T-helper 2 cell (primary cell): ENCODE measurements around the gene LLCFC1.

Experiments used
- DNase-seq, 5 experiments: peaks; one replicate each; pipeline versions ENCODE4 v3.0.0 to v3.0.0-alpha.2; 2012 to 2022
- total RNA-seq, 2 donors: gene quantifications; one replicate each; lab custom pipeline; 2026; lab: John Stamatoyannopoulos, UW

The LLCFC1 gene
- 0 reads per million in 2 donors for total RNA-seq

DNA sequence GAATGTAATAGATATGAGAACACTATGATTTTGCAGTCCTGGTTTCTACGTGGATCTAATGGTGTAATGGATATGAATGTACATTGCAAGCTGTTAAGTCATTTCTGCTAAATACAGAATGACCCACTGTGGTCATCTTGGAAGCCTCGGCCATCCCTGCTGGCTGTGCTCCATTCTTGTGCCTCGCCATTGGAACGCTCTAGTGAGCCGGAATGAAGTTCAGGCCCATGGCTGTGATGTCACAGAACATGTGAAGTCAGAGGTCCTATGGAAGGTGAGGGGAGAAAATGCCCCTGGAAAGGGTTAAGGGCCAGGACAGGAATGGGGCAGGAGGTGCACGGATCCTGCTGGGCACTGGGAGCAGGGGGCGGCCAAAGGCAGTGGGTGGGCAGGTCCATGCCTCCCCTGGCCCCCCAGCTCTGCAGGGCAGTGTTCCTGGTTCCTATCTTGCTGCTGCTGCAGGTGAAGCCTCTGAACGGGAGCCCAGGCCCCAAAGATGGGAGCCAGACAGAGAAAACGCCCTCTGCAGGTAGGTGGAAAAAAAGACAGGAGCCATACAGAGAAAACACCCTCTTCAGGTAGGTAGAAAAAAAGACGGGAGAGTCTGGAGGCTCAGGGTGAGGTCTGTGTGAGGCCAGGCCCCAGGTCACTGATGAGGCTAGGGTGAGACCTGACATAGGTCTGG lies at the start of gene LLCFC1:
TSS of gene LLCFC1 (plus strand) at position 259 of the 685 bp plus-strand sequence. CDS start at position 397, 138 bp downstream.
- peak in 1 of 5 experiments; percentile 20 for DNase-seq

DNA sequence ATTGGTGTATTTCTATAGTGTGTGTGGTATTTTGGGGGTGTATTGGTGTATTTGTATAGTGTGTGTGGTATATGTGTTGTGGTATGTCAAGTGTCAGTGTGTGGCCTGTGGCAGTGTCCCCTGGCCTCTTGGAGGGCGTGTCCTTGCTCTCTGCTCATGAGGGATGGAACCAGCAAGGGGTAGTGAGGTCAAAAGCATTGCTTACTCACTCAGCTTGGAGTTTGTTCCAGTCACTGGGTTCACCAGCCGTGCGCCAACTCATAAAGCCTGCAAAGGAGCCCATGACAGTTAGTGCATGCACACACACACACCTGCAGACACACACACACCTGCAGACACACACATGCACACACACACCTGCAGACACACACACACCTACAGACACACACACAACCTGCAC lies 49.5 kb upstream of the LLCFC1 start:
- DNase-seq: no peak

DNA sequence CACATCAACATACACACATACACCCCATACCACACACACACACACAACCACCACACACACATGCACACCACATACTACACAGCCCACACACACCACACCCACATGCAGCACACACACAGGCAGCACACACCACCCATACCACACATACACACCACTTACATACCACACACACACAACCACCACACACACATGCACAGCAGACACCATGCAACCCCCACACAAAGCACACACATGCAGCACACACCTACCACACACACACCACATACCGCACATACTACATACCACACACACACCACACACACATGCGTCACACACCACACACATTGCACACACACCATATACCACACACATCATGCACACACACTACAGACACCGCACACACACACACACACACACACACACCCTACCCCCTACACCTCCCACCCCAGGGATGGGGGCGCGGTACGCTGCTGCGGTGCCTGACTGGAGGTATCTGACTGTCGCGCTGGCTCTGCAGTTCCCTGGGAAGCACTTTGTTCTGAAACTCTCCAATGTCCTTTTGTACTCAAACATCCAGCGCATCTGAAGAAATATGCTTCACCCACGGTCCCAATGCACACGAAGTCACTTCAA lies 48.3 kb upstream of the LLCFC1 start:
- DNase-seq: no peak

DNA sequence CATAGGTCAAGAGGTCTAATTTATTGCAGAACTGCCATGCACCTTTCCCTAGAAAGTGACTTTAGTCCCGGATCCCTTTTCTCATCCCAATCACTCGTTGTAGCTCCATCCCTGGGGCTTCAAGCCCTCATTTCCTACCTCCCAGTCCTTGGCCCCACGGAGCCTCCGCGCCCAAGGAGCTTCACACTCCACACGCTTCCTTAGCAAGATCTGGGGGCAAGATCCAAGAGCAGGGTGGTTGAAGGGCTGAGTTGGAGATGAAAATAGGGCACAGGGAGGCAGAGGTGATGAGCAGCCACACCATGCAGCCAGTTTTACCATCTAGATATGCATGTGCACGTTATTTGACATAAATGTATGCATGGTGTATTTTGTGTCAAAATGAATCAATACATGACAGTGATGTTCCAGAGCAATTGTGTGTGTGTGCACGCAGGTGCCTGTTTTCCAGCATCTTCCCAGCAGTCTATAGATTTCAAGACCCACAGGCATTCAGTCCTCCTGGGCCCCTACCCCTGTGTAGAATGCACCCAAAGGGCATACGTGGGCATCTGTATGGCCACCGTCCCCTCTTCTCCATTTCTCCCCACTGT lies 47.7 kb upstream of the LLCFC1 start:
- DNase-seq: no peak

DNA sequence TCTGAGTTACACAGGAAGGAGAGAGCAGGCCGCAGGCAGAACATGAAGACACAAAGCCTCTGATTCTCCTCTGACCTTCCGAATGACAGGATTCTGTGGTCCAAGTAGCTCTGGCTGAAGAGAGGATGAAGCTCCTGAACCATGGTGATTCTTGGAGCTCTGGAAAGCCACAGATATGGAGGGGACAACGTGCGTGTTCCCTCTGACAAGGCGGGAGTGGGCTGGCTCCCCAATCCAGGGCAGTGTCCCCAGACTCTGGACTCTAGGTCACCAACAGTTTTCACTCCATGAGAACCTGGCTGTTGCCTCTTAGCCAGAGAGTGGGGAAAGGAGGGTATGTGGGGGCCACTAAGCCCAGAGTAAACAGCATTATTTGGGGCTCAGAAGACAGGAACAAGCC lies 46.3 kb upstream of the LLCFC1 start:
- DNase-seq: no peak

DNA sequence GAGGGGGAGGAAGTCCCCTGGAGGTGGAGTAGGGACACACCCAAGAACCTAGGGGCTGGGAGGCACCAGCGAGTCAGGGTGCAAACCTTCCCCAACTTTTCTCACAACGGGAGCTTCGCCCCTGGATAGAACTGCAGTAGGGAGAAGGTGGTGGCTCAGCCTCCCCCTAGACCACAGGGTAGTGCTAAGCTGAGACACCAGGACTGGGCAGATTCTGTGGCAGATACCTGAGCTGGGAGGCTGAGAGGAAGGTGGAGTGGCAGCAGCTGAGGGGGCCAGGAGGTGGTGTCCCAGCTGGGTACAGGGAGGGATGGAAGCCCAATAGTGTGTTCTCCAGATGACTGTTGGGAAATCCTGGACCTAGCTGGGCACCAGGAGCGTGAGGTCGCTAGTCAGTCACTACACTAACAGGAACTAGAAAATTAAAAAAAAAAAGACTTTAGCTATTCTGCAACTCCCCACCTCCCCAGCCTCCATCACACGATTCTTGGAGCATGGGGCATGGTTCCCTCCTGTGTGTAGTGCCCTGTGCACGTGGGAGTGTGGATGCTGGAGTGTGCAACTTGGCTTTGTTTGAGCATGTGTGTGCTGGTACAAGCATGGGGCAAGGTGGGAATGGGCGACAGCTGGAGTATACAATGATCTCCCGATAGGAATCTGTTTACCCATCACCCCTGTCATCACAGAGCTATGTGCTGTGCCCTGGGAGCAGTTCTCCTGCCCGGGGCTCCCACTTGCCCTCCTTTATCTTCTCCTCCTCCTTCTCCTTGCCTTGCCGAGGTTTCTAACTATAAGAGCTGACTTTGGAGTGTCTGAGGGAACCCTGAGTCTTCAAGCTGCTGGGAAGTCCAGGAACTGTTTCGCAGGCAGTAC lies 44.9 kb upstream of the LLCFC1 start:
- no peak for DNase-seq

DNA sequence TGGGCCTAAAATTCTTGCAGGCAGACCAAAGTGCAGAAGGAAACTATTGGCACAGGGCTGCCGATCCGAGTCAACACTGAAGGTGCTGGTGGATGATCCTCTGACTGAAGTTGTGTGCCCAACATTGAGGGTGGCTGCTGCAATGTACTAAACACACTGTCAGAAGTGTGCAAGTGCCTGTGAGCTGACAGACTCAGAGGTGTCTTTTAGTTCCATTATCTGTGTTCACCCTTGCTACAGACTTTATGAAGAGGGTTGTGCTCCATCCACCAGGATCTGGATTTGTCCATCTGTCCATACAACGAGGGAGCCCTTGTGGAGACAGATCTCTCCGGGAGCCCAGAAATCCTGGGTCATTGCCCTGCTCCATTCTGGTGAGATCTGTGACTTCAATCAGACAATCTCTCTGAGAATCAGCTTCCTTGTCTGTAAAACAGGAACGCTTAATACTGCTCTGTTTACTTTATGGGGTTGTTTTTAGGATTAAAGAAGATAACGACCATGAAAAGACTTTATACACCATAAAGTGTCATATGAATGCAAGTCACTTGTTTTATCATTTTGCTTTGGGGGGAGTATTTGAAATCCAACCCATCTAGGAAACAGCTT lies 44.2 kb upstream of the LLCFC1 start:
- no peak for DNase-seq

DNA sequence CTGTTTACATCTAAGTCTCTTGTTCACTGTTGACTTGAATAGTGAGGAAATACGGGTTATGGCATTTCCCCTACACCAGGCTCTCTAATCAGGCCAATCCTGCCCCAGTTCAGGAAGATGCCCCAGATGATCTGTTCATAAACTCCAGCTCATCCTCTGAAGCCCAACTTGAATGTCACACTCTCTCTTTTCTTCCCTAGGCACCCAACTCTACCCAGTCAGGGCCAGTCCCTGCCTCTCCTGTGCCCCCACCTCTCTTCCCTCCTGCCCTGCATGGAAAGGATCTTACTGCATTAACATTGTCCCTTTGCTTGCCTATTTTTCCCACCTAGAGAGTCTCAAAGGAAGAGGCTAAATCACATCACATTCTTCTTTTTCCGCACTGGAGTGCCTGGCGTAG lies 43.1 kb upstream of the LLCFC1 start:
- no peak for DNase-seq

DNA sequence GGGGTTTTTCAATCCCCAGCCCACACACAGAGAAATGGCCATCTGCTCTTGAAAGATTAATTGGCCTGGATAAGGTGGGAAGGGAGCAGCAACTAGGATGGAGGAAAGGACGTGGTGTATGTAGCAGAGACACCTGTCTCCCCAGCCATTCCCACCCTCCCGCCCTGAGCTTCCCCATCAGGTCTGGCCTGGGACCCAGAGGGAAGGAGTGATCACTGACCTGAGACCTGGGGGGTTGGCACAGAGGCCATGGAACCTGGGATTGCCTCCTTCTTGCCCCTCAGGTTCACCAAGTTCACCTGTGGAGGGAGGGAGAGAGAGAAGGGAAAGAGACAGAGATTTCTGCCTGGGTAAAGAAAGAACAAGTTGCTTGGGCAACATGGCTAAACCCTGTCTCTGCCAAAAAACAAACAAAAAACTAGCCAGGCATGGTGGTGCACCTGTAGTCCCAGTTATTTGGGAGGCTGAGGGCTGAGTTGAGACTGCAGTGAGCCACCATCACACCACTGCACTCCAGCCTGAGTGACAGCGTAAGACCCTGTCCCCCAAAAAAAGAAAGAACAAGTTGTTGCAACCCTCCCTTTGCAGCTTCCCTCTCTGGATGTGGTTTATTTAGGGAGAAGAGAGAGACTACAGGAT lies 42.4 kb upstream of the LLCFC1 start:
- DNase-seq: no peak

DNA sequence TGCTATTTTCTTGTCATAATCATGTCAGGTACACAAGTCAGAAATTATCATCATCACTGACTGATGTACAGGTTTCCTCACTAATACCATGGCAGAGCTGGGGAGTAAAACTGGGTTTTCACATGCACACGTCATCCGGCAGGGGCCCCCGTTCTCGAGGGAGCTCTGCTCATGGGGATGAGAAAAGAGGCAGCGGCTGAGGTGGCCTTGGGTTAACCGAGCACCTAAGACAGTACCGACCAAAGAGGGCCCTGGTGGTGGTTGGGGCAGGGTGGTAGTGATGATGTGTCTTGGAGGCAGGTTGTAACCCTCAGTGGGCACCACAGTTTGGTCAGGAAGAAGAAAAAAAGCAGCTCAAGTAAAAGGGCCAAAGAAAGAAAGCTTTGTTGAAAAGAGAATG lies 41.6 kb upstream of the LLCFC1 start:
- no peak for DNase-seq

DNA sequence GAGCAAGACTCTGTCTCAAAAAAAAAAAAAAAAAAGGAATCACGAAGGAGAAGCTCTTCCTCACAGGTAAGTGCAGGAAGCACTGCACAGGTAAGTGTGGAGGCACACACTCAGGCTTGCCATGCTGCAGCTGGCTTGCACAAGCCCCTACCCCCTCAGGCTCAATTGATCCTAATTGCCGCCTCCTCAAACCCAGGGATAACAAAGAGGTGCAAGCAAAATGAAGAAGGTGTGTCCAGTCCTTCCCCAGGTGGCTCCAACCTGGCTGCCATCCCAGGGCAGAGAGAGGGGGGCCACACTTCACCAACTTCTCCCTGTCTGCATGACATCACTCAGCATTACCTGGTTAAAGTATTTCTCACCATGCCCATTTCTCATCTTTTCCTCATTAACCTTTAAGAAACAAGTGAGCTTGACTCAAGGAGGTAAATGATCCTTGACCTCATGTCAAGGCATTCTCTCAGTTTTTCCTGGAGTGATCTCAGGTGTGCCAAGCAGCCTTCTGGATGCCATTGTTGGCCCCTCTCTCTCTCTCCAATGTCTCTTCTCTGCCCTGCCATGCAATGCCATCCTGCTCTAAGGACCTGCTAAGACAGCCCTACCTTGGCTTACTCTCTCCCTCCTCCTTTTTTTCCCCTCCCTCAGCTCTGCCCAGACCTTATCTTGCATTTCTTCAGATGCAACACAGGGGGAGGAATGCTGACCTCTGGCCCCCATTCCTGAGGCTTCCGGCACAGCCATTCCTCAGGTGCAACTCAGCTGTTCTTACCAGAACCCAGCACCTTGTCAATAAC lies 40.7 kb upstream of the LLCFC1 start:
- no peak for DNase-seq

DNA sequence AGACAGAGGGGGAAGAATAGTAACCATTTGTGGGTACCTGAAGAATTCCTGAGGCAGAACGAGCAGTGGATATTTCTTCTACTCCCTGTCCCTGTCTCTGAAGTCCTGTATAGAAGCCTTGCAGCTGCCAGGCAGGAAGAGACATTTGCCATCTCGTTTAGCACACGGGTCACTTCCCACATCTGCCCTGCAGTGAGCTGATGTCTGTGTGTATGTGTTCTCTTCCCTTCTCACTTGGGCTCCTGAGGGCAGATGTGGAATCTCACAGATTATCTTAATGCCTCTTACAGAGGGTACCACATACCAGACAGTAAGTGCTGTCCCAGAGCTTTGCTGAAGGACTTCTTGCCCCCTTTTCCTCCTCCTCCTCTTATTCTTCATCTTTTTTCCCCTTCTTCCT lies 39.6 kb upstream of the LLCFC1 start:
- no peak for DNase-seq

DNA sequence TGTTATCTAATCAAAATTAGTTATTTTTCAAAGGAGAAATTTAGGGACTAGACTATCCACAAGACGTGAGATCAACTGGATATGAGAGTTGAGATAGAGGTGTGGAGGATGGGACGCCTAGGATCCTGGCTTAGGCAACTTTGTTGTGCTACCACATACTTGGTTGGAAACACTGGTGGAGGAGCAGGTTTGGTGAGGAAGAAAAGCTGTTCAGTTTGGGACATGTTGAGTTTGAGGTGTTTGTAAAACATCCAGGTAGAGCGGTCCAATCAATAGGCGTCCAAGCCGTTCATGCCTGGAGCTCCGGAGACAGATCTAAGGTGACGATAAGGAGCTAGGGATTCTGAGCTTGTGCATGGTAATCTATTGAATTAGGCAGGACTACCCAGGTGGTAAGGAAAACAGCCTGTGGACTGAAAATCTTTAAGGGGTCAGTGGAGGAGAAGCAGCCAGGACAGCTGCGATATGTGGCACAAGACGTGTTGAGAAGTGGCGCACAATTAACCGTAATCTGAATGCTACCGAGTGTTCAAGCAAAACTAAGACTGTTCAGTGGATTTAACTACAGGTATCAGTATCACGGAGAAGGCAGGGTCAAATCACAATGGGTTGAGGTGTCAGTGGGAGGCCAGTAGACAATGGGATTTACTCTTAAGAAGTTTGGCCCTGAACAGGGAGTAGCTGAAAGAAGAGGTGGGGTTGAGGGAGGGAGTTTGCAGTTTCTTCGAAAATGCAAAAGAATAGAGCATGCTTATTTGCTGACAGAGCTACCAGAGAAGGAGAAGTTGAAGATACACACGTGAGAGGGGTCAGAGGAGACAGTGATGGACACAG lies 37.6 kb upstream of the LLCFC1 start:
- no peak for DNase-seq

DNA sequence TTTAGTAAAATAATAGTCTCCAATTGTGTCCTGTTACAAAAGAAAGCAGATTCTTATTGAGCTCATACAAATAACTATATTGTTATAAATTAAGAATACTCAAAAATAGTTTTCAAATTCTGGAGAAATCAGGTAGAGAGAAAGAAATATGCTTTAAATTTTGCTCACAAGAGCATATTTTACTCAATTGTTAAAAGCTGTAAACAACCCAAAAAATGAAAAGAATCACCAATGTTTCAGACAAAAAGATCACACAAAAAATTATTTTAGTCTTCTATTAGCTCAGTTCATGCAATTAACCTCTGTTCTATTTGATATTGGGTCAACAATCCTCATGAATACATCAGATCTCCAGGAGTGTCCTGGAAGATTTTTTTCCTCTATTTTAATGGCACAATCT lies 35.2 kb upstream of the LLCFC1 start:
- DNase-seq: no peak

DNA sequence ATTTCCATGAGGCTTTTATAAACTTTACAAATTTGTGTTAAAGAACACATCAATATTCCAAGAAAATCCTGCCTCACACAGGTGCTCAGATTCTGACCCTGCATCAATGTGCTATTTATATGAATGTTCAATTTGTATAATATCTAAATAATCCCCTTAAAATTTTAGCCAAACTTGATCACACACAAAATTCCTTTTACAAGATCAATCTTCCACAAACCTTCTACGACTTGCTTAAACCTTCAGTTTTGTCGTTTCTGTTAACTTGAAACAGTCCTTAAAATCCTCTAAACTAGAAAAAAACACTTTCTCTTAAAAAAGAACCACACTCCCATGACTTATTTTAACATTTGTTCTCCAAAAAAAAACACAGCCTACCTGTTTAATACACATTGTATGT lies 33.5 kb upstream of the LLCFC1 start:
- no peak for DNase-seq

DNA sequence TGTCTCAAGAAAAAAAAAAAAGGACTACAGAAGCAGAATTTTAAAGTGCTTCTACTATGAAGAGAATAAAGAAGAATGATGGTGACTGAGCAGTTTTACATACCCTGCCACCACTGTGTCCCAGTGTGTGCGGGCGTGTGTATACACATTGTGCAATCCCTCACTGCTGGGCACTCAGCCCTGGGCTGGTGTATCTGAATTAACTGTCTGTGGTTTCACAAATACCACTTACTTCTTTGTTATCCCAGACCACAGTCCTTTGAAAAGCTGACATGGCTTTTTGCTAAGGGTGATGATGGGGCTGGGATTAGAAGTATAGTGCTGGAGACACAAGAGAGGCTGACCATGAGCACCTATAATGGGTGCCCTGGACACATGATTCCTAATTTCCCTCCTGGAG lies 32.6 kb upstream of the LLCFC1 start:
- no peak for DNase-seq

DNA sequence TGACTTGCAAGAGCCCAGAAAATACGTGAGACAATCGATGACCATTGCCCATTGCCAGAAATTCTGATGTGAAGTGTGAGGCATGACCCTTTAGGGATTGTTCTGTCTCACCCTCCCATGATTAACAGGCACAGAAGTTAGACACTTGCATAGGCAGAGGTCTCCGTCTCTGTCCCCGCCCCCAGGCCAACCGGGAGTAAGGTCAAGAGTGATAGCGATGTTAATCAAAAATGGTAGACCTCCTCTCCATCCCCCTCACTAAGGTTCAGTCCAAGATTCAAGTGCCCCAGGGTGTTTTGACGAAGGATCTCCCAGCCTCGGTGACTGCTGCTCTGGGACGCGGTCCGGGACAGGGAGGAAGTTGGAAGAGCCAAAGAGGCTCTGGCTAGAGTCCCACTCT lies 31.0 kb upstream of the LLCFC1 start:
- DNase-seq: no peak

DNA sequence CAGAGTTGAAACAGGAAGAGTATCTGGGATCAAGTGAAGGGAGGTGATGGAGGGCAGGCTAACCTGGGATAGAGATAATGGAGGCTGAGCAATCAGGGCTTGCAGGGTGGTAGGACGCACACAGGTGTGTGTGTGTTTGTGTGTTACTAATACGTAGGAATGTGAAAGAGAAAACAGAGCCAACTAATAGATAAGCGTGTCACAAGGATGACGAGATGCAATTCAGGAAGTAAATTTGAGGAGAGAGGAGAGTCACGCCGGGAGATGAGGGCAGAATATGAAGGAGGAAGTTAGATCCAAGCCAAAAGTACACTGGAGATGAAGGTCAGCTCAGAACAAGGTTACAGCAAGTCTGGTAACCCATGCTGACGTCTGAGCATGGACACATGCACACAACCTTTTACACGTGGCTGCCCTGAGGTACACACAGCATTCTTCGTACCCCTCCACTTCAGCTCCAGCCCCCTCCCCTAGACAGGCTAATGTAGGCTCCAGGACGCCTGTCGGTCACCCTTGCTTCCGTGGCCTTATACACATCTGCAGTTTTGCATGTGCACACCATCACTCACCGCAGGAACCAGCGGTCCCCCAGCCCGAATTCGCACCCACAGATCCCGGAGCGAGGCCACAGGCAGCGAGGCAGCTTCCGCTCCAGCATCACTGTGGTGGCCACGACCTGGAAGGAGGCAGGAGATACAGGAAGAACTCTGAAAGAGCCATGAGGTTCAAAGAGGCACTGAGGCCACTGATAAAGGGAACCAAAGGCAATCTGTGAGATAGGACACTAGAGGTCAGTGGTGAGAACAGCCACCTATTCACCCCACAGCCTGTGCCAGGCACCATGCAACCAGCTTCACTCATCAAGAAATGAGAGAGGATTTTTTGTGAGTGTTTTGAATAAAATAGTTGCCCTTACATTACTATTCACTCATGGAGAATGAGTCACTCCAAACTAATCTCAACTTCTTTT lies 30.1 kb upstream of the LLCFC1 start:
- no peak for DNase-seq

DNA sequence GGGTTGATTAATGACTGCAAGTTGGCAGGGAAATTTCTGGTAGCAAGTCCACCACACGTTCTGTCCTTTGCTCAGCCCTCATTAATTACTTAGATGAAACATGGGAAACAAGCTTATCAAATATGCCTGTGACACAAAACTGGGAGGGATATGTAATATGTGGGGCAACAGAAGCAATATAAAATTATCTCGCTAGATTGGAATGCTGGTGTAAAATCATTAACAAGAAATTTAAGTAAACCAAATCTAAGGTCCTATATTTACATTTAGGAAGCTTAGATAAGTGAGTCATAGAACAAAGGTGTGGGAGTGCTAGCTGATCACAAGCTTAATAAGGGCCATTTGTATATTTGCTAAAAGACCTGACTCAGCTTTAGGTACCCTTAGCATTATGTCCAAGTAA lies 29.3 kb upstream of the LLCFC1 start:
- no peak for DNase-seq
